MV-4-11 (cell line): ENCODE data around the gene C1QC.

Experiments
- DNase-seq: peaks from one replicate; lab custom pipeline; 2025; lab: John Stamatoyannopoulos, UW

Gene C1QC

DNA sequence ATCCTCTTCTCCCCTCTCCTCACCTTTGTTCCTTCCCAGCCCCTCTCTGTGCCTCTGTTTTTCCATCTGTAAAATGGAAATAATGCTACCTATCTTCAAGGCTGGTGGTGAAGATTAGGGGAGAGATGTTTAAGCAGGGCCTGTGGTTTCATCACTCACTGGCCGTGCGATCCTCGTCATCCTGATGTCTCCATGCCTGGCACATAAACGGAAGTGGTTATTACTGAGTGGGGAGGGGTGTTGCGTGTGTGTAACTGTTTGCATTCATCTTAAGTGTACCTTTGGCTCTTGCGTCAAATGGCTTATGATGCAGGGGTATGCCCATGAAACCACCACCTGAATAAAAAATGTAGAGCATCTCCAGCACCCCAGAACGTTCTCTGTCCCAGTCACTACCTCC lies 24.2 kb upstream of the C1QC start:
- peak; percentile 89 for DNase-seq

DNA sequence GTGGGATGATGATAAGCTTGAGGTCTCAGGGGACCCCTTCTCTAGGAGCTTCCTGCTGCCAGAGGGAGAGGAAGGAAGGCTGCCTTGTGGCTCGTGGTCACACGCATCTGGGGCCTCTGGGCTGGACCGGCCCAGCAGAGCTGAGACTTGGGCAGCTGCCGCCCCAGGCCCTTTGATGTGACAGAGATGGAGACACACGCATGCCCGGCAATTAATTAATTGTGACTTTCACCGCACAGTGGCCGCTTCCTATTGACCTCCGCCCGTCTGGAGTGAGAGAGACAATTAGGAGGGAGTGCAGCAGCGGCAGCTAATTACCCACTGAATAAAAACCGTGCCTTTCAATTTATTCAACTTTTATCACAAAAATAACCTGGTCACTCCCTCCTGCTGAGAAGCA lies 23.6 kb upstream of the C1QC start:
- DNase-seq, result peak; percentile 28

DNA sequence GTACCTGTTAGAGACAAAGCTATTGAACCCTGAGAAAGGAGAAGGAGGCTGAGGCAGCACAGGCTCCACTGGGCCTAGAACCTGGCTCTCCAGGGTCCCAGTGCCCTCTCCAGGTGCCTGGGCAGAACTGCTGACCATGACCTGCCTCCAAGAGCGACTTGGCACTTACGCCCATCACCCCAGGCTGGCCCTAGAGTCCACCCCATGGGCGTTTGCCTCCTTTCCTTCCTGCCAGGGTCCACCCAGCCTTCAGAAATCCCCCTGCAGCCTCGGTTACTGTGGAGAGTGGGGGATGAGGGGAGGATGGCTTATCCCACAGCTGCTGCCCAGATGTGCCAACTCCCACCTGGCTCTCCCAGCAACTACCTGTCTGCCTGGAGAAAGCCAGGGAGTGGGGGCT lies 21.7 kb upstream of the C1QC start:
- DNase-seq, result no peak

DNA sequence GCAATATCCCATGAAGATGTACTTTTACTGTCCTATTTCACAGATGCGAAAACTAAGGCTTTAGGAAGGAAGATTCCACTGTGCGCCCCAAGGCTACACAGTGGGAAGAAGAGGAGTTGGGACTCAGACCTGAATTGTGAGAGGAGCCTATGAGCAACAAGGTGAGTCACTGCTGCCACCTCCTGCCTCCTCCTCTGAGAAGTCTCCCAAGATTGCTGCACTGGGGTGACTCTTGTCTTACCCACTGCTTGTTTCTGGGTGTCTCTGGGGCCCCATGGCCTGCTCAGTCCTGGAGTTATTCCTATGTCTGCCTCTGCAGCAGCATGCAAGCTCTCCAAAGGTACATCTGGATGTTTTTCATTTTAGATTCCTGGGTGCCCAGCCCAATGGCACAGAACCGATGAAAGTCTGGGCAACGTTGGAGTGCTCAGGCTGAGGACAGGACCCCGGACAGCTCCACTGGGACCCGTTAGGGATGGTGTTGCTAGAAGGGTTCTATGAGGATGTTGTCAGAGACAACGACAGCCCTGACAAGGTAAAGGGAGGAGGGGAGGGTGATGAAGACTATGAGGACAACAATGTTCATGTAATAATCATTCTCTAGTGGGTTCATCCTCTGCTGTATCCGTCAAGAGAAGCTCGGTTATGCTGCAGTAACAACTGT lies 18.0 kb upstream of the C1QC start:
- DNase-seq, result no peak

DNA sequence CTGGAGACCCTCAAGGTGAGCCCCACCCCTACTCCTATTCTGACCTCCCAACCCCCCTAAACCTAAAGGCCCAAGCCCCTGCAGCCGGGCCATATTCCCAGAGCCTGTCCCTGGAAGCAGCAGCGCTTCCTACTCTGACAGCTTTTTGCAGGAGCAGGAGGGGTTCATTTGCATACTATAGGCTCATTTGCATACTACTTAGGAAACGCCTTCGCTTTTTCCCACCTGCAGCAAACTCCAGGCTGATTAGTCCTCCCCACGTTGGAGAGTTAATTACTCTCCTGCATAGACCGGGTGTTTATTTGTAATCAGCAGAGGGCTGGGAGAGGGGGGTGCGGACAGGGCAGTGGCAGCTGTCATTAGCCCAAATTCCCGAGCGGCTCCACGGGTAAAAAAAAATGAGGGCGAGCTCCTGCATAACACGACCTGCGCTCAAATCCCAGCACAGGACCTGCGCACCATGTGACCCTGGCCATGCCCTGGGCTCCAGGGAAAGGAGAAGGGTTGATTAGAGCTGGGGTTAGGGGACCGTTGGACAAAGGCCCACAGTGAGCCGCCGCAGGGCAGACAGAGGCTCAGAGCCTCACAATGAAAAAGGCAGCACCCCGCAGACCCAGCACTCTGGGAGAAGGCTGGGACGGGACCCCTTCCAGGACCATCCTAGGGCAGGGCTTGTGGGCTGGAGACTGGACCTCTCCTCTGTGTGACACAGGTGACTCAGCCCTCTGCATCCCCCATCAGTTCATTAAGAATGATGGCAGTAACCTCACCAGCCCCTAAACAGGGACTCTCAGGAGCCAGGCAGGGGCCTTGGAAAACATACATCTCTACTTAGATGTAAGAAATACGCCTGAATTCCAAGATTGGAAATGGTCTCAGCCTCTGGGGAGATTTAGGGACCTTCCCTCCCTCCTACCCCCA lies 16.9 kb upstream of the C1QC start:
- DNase-seq, result no peak

DNA sequence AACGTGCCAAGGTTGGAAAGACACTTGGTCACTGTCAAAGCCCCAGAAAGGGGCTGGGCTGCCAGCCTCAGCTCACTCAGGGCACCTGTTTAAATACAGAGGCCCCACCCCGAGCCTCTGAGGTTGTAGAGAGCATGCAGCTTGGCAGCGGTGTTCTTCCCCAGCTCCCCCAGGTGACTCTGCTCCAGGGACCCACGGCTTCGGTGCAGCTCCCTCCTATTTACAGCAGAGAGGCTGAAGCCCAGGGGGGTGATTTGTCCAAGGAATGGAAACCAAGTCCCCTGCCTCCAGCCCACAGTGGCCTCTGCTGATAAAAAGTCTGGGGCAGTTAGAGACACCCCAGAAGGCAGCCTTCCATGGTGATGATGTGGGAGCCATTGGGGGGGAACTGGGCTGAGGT lies 16.1 kb upstream of the C1QC start:
- DNase-seq, result no peak

DNA sequence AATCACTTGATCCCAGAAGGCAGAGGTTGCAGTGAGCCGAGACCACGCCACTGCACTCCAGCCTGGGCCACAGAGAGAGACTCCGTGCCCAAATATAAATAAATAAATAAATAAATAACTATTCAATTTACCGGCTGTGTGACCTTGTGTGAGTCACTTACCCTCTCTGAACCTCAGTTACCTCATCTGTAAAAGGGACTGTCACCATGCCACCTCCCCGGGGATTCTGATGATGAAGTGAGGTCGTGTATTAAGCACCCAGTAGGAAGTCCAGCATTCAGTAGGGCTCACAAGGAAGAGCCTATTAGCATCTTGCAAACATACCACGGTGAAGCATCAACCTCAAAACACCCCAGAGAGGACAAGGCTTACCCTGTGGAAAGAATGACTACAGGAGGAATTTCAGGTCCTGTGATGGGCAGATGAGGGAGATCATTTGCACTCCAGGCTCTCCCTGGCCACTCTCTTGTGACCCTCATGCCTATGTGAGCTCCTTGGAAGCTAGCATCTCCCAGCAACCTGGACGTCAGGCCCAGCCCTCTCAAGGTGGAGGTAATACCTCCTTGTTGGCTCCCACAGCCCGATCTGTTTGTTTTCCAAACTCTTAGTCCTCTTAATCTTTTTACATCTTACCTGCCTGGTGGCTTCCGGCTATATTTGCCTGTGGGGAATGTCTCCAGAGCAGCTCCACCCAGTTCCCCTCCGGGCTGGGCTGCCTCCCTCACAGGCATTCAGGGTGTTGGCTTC lies 14.6 kb upstream of the C1QC start:
- DNase-seq, result no peak

DNA sequence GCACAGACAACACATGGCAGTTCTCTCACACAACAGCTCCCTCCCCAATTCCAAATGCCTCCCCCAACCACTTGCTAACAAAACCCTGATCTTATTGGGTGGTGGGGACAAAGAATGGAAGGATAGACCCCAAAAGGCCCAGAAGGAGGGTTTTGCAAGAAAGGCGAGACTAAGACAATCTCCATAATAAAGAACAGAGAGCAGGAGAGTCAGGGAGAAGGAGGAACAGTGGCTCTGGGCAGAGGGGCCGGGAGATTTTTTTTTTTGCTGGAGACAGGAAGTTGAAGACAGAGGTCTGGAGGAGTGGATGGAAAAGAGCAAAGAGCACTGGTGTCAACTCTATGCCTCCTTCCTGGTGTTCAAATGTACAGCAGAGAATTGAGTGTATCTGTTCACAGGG lies 13.5 kb upstream of the C1QC start:
- DNase-seq, result no peak

DNA sequence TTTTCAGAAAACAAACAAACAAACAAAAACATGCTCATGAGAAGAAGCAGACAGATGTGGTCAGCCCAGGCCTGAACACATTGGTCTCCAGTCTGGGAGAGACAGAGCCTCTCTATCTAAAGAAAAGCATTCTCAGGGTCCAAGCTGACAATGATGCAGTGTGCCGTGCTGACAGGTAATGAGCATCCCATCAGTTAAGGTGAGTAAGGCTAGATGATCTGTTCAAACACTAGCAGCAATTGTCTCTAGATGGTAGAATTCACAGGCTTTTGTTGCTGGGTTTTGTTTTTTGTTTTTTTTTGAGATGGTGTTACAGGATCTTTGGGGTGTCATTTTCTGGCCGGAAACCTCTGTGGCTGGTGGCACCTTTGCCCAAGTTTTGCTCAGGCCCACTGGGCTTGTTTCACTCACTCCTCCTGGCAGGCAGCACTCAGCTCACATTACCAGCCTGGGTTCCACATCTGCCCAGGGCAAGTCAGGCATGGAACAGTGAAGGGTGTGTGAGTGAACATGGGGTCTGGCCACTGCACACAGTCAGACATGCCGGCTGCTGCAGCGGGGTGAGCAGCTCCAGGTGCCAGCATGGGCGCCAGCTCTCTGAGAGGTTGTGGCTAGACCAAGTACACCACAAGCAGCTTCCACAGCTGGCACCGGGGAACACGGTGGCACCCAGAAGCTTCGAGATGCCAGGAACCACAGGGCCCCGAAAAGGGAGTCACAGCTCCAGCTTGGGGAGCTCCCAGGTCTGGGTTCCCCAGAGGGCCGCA lies 9.6 kb upstream of the C1QC start:
- no peak for DNase-seq

DNA sequence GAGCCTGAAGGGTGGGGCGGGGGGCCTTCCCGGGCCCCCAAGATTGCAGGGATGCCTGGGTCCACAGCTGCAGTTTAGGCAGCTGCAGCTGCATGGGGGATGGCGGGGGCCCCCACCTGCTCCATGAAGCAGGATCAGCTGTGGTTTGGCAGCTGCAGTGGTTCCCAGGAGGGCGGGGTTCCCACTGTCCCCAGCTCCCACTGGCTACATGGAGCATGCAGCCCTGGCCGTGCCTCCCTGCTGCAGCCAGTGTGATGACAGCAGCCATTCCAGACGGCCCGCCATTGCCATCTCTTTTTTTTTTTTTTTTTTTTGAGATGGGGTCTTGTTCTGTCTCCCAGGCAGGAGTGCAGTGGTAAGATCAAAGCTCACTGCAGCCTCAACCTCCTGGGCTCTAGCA lies 8.0 kb upstream of the C1QC start:
- DNase-seq, result no peak

DNA sequence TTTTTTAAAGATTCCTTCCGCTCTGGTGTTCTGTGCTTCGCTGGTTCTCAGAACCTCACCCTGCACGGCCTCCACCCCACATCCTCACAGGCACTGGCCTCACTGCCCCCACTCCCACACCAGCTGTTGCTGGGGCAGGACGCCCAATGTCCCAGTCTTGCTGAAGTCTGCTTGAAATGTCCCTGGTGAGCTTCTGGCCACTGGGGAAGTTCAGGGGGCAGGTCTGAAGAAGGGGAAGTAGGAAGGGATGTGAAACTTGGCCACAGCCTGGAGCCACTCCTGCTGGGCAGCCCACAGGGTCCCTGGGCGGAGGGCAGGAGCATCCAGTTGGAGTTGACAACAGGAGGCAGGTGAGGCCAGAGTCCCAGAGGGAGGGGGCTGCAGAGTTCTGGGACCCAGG lies 7.1 kb upstream of the C1QC start, which contains the start of gene C1QA:
Gene C1QA, plus strand, starts transcription at position 276 of the 400 bp plus-strand sequence. CDS start 989 bp downstream, outside the sequence.
- DNase-seq, result peak; percentile 91

DNA sequence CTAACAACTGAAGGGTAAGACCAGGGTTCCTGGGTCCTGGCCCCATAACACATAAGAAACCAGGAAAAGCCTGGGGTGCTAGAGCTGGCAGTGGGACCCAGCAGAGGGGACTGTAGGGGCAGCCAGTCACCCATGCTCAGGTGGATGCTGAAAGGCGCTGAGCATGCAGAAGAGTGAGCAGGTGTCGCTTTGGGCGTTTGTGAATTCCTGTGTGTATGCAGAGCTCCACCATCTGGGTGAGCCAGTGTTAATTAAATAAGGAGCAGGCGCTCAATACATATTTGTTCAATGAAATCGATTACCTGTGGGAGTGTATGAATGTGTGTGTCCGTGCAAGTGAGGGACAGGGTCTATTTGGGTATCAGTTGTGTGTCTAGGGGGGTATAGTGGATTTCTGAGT lies 6.5 kb upstream of the C1QC start:
- DNase-seq, result no peak

DNA sequence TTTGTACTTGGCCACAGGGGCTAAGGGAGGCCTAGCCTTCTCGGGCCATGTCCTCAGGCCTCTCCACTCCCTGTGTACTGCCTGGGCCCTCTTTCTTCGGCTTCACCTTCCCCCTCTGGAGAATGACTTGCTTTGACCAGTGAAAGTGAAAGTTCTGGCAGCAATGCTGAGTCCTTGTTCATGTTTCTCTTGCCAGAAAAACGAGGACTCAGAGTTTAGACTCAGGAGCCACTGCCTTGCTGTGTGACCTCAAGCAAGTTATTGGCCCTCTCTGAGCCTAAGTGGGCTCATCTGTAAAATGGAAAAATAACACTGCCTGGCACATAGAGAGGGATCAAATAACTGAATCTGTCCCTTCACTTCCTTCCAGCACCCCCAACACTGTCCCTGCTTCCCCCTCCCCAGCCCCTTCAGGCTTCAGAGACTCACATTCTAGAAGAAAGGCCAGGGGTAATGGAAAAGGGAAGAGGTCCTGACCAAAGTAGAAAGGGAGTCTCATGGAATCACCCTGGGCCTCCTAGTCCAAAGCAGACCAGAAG lies 5.5 kb upstream of the C1QC start:
- DNase-seq, result no peak

DNA sequence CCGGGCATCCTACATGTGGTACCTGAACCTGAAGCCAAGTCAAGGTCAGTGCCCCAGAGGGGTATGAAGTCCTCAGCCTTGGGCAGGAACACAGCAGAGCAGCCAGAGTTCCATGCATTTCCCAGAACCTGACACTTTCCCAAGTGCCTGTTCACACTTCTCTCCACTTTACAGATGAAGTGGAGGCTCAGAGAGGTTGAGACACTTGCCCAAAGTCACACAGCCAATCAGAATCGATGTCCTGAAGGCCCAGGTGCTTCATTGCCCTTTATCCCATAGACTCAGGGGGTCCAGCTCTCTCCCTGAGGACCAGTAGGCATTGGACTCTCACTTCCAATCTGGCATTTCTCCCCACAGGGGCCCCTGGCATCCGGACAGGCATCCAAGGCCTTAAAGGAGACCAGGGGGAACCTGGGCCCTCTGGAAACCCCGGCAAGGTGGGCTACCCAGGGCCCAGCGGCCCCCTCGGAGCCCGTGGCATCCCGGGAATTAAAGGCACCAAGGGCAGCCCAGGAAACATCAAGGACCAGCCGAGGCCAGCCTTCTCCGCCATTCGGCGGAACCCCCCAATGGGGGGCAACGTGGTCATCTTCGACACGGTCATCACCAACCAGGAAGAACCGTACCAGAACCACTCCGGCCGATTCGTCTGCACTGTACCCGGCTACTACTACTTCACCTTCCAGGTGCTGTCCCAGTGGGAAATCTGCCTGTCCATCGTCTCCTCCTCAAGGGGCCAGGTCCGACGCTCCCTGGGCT lies 4.8 kb upstream of the C1QC start:
- DNase-seq, result no peak

DNA sequence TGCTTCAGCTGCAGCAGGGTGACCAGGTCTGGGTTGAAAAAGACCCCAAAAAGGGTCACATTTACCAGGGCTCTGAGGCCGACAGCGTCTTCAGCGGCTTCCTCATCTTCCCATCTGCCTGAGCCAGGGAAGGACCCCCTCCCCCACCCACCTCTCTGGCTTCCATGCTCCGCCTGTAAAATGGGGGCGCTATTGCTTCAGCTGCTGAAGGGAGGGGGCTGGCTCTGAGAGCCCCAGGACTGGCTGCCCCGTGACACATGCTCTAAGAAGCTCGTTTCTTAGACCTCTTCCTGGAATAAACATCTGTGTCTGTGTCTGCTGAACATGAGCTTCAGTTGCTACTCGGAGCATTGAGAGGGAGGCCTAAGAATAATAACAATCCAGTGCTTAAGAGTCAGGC lies 4.1 kb upstream of the C1QC start:
- DNase-seq, result no peak

DNA sequence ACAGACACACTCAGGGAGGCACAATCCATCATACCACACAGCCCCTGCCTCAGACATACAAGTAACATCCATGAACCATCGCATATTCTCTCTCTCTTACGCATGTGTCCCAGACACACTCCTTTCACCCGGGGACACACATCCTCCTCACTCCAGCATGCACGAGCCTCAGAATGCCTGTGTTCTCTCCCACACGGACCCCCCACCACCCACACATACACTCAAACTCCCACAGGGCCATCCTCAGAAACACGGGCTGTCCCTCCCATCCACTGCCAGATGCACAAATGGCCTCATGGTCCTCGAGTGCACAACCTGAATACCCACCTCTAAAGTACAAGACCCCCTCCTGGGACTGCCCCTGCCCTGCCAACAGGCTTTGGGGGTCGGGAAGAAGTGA lies 2.2 kb upstream of the C1QC start:
- no peak for DNase-seq

DNA sequence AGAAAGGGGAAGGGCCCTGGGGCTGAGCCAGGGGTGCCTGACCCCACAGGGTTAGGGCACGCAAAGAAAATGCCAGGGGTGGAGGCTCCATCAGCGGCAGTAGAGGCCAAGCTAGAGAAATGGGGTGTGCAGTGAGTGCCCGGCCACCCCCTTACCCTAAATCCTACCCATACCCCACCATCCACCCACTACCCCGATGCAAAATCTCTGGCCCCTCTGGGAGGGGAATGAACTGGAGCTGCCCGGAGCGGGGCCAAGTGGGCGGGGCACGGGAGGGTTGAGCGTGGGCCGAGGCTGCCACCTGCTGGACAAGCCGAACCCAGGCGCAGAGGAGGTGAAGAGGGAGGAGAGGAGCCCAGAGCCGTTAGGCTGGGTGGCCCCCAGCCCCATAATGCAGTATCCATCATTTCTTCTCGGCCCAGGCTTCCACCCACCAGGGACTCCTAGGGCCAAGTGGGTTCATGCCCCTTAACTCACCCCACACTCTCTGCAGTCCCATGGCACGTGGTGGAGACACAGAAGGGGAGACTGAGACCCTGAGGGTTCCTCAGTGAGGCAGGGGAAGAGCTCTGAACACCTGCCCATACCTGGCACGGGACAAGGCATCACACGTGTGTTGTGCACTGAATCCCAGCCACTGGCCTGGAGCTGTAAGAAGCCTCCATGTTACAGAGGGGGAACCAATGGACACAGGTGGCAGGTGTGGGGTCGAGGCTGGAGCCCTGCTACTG lies 1.4 kb upstream of the C1QC start:
- DNase-seq, result peak; percentile 21

DNA sequence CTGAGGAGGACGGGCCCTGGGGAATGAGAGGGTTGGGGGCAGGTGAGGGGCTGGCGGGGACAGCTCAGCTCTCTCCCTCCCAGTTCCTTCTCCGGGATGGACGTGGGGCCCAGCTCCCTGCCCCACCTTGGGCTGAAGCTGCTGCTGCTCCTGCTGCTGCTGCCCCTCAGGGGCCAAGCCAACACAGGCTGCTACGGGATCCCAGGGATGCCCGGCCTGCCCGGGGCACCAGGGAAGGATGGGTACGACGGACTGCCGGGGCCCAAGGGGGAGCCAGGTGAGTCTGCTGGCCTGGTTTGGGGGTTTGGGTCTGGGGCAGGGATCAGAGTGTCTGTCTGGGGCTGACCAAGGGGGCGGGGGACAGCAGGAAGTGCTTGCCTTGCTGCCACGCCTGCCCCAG lies 495 bp downstream of the C1QC start:
- DNase-seq, result no peak

DNA sequence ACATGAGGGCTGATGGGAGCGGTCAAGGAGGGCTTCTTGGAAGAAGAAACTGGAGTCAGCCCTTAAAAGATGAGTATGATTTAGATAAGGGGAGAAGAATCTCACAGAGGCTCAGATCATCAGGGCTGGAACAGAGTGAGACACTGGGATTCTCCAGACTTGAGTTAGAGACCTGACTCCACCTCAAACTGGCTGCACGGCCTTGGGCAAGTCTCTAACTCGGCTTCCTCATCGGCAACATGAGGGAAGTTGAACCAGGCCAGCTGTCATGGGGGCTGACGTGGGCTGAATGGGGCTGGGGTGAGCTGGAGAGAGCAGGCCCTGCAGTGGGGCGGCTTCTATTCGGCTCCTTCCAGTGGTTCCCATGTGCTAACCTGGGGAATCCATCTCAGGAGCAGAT lies 2.5 kb downstream of the C1QC start:
- DNase-seq, result no peak

DNA sequence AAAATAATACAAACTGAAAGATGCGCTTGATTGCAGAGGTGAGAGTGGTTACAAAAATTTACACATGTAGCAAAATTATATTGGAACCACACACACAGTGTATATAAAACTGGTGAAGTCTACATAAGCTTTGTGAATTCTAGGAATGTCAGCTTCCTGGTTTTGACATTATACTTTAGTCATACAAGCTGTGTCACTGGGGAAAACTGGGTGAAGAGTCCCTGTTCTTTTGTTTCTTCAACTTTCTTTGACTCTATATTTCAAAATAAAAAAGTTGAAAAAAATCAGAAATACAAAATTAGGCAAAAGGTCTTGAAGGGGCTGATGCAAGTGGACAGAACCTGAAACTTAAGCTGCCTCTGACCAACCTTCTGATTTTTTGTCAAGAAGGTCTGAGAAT lies 3.0 kb downstream of the C1QC start:
- no peak for DNase-seq
